SJSA1 (cell line): Measurements from ENCODE around the gene FECH. TPM values are rescaled to one million over a fixed set of nuclear protein-coding genes. Genes with fewer than 3 reads are reported as not detected.

Source experiments
- total RNA-seq: library from RNA; depleted of rRNA; stranded (reverse); fragments of >200 nt; shearing (Covaris generic); gene quantifications from 2 replicates; pipeline ENCODE4 v1.2.3, GENCODE V29; 2014; rRNA removed

Gene FECH
- total RNA-seq, 1 experiment from 2014 or later = 42.8 TPM

Other genes starting within 250 kb of the FECH start
- not detected in 2 replicates for gene ST8SIA3, start 234.1 kb downstream of the FECH start, total RNA-seq
- gene ONECUT2, start 151.3 kb downstream of the FECH start, total RNA-seq = 0.05 TPM in 1 of 2 replicates, not detected in the other
- gene NARS1, start 35.1 kb upstream of the FECH start, total RNA-seq = 150 and 202 TPM in 2 replicates
- gene ATP8B1, start 216.6 kb upstream of the FECH start, total RNA-seq = 7.5 and 12.4 TPM in 2 replicates